ENCODE measurements around the gene ADCY9.
A peak's percentile ranks its signal among the peaks of the same experiment; 100 is the strongest.

Gene ADCY9

GRCh38 chr16:4055748-4056147 is 60.5 kb downstream of the ADCY9 start:
- no peak for DNase-seq (ENCODE audit: extremely low read depth, low read depth)
- no peak for TF ChIP-seq CTCF (IDR thresholded peaks at IDR 0.05; ENCODE audit: low read depth, low read length)

GRCh38 chr16:4053301-4053845 is 62.9 kb downstream of the ADCY9 start:
- no peak for TF ChIP-seq CTCF (IDR thresholded peaks at IDR 0.05; ENCODE audit: low read depth, low read length)
- no peak for DNase-seq (ENCODE audit: extremely low read depth, low read depth)

GRCh38 chr16:4052801-4053293 is 63.4 kb downstream of the ADCY9 start:
- no peak for TF ChIP-seq CTCF (IDR thresholded peaks at IDR 0.05; ENCODE audit: low read depth, low read length)

GRCh38 chr16:4052096-4052495 is 64.1 kb downstream of the ADCY9 start:
- DNase-seq (ENCODE audit: extremely low read depth, low read depth): no peak
- TF ChIP-seq CTCF (IDR thresholded peaks at IDR 0.05; ENCODE audit: low read depth, low read length): no peak

More at GRCh38 chr16:4052801-4053293, 63.4 kb downstream of the ADCY9 start:
- peak; percentile 59 for DNase-seq (ENCODE audit: extremely low read depth, low read depth)

- TF ChIP-seq CTCF (IDR thresholded peaks at IDR 0.05; ENCODE audit: low read depth, low read length): no peak
These were observed 64.7 kb downstream of the ADCY9 start for GRCh38 chr16:4051591-4051990.

GRCh38 chr16:4049031-4049430 is 67.2 kb downstream of the ADCY9 start:
- DNase-seq (ENCODE audit: extremely low read depth, low read depth): no peak
- no peak for TF ChIP-seq CTCF (IDR thresholded peaks at IDR 0.05; ENCODE audit: low read depth, low read length)

More at GRCh38 chr16:4051591-4051990, 64.7 kb downstream of the ADCY9 start:
- DNase-seq (ENCODE audit: extremely low read depth, low read depth): peak; percentile 27

- DNase-seq (ENCODE audit: extremely low read depth, low read depth): no peak
- TF ChIP-seq CTCF (IDR thresholded peaks at IDR 0.05; ENCODE audit: low read depth, low read length): no peak
These were observed 67.8 kb downstream of the ADCY9 start for GRCh38 chr16:4048481-4048880.
